Cardiac fibroblast (primary cell): ENCODE results near the gene ZNF112.
"Not testable (repeated sequence)": the region's sequence is repeated elsewhere in the genome, so short reads cannot be mapped to it uniquely, and the experiment has no call there.

ENCODE experiments used
- DNase-seq, 2 donors: peaks; one replicate each; pipeline versions ENCODE4 v3.0.0 to v3.0.0-alpha.2; 2010; ENCODE audit warnings: low read depth in 2 of 2
- H3K4me3 ChIP-seq, 2 donors: replicated peaks in 1 of 2; 1 replicate in 1 of 2; 2 replicates in 1 of 2; pipeline ENCODE4 v1.5.1; 2011; ENCODE audit warnings: low read depth in 2 of 2, low read length in 2 of 2, mild to moderate bottlenecking in 2 of 2, moderate library complexity in 1 of 2
- TF ChIP-seq, protein P1 (sequence below): IDR thresholded peaks from one replicate; pipeline ENCODE4 v1.5.1; 2011; ENCODE audit warnings: low read depth, mild to moderate bottlenecking, low read length, inconsistent platforms

Gene ZNF112

DNA sequence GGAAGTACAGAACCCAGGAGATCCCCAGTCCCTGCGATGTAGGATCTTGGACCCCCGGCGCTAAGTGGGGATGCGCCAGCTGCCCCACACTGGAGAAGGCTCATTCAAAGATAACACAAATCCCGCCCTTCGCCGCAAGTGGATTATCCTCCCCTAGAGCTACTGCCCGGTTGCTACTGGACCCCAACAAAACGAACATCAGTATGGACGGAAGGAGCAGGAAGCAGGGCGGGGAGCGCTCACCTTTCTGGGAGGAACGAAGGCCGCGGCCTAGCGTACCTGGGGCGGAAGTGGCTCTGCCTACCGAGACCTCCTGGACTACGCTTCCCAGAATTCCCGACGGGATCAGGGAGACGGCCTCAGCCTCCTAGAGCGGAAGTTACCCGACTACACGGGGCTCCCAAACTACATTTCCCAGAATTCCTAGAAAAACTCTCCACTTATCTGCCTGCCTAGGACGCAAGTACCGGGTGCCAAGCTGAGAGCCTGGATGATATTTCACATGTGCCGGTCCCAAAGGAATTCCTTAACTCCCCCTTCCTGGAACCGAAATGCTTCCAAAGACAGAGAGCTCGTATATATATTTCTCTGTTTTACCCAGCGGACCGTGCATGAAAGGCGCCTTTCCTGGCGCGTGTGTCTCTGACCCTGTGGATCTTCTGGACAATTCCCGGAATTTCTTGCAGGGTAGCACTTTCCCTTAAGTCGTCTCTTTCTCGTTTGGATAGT lies at the start of gene ZNF112:
Gene ZNF112, minus strand, starts transcription at position 298 of the 729 bp plus-strand sequence. CDS start 16,141 bp downstream, outside the sequence.
- peak; percentile 95 to 96 for DNase-seq
- TF ChIP-seq, protein P1, sequence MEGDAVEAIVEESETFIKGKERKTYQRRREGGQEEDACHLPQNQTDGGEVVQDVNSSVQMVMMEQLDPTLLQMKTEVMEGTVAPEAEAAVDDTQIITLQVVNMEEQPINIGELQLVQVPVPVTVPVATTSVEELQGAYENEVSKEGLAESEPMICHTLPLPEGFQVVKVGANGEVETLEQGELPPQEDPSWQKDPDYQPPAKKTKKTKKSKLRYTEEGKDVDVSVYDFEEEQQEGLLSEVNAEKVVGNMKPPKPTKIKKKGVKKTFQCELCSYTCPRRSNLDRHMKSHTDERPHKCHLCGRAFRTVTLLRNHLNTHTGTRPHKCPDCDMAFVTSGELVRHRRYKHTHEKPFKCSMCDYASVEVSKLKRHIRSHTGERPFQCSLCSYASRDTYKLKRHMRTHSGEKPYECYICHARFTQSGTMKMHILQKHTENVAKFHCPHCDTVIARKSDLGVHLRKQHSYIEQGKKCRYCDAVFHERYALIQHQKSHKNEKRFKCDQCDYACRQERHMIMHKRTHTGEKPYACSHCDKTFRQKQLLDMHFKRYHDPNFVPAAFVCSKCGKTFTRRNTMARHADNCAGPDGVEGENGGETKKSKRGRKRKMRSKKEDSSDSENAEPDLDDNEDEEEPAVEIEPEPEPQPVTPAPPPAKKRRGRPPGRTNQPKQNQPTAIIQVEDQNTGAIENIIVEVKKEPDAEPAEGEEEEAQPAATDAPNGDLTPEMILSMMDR: no peak
- H3K4me3 ChIP-seq: peak within 1 kb of the TSS; percentile 69 to 70

DNA sequence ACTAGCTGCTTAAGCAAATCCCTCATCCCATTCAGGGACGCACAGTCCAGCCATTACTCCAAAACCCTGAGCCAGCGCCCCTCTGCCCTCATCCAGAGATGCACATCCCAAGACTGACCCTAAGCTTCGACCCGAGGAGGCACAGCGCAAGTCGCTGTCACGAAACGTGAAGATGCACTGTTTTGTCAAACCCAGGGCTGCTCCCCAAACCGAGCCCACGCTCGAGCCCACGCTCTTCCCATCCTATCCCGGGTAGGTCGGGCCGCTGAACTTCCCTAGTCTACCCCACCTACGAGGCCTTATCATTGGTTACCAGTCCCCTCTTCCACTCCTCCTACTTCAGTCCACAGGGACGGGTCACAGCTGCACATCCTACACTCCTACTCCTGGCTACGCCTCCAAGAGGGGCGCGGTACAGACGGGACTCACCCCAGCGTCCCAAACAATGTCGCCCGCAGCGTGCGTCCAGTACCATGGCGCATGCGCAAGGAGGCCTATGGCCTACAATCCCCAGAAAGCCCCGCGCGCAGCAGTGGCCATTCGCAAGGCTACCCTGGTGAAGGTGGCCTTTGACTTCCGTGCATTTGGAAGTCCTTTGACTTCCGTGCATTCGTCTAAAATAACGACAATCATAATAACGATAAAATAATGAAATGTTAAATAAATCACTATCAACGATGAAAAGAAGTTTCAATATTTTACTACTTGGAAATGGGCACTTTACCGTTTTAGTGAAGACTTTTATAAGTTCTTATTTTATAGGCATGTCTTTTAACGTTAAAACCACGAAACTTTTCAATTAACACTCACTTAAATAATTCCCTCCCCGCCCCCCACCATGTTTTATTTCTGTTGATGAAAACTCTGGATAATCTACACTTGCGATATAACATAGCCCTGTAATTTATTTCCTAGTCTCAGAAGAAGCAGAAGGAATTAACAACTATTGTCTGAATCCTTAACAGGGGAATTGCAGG lies 44.9 kb upstream of the ZNF112 start, which contains the start of gene ZNF285:
Gene ZNF285, minus strand, starts transcription at position 470 of the 977 bp plus-strand sequence. CDS start 4,395 bp downstream, outside the sequence.
- TF ChIP-seq, protein P1: no peak
- peak; percentile 97 to 98 for DNase-seq
- H3K4me3 ChIP-seq: peak within 1 kb of the TSS; percentile 67 to 70

DNA sequence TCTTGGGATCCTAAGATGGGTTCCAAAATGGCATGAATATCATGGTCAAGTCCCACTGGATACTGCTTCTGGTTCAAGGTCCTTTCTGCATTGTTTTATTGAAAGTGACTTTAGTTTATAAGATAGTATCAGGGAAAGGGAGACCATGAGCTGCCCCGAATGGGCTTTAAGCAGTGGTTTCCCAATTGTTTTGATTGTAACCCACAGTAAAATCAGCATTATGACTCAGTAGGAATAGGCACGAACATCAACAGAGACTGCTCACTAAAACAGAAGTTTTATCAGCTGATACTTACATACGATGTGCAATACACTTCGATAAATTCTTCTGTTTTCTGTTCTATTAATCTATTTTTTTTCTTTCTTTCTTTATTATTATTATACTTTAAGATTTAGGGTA lies 32.8 kb upstream of the ZNF112 start:
- not testable (repeated sequence) for H3K4me3 ChIP-seq
- DNase-seq: peak in 1 of 2 donors; percentile 15

DNA sequence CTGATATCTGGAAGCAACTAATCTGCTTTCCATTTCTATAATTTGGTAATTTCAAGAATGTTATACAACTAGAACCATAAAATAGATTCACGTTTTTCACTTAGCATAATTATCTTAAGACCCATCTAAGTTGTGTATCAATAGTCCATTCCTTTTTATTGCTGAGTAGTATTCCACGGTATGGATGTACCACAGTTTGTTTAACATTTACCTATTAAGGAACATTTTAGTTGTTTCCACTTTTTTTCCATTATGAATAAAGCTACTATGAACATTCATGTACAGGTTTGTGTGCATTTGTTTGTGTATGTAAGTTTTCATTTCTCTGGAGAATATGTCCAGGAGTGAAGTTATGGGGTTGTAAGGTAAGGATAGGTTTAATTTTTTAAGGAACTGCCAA lies 18.3 kb upstream of the ZNF112 start:
- H3K4me3 ChIP-seq: no peak overlapping the region
- DNase-seq: no peak
- TF ChIP-seq, protein P1: no peak

DNA sequence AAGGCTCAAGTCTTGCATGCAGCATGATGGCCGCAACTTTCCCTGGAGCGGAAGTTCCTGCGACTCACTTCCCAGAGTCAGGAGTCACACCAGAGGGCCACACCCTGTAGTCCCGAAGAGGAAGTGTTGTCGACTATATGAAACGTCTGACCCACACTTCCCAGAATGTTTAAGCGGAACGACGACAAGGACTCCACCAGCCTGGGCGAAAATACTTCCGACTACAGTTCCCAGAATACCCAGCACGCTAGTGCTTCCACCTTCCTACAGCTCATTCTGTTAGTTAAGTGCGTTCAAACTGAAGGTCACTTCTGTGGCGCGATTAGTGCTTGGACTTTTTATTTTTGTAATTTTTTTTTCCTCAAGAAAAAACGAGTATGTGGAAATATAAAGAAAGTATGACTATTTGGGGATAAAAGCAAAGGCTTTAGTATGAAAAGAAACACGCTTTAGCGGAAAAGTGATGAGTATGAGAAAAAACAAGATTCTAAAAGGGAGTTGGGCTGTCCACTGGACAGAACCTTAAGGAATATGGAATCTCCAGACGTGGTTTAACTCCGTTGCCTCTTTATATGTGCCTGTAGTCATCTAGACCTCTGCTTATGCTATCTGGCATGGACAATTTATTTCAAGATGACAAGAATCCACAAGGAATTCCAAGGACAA lies 15.5 kb upstream of the ZNF112 start:
- DNase-seq: no peak
- H3K4me3 ChIP-seq: no peak overlapping the region
- TF ChIP-seq, protein P1: no peak

DNA sequence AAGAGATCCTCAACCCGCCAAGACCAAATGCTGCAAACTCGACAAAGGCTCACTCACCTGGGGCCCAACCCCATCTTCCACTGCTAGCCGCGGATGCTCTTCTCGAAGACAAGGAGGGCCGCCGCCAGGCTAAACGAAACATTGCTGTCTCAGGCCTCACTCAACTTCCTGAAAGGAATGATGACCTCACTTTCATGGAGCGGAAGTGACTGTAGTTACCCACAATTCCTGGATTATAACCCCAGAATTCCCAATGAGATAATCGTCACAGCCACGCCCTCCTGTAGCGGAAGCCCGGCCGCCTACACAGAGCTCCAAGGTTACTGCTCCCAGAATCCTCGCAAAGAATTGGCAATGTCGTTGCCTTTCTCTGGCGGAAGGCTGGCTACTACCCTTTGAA lies 10.5 kb upstream of the ZNF112 start:
- TF ChIP-seq, protein P1: no peak
- DNase-seq: peak; percentile 32 to 58
- H3K4me3 ChIP-seq: peak overlapping the region in 1 of 2 donors; percentile 38

DNA sequence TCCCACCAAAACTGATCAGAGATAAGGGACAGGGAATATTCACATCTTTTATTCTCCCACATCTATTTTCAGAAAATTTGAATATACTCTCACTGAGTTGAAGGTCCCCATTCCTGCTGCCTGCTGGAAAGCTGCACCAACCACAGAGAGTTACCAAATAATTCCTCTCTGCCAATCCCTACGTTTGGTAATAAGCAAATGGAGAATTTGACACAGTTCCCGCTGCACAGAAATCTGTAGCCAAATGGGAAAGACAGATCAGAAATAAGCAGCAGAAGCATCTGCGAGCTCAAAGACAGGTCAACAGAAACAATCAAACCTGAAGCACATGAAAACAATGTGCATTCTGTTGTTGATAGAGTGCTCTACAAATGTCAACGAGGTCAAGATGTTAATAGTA lies 9.9 kb downstream of the ZNF112 start:
- TF ChIP-seq, protein P1: no peak
- no peak overlapping the region for H3K4me3 ChIP-seq

More for the DNA sequence above, 9.9 kb downstream of the ZNF112 start:
- DNase-seq: no peak
